HepG2 (cell line): Measurements from ENCODE around the gene NFATC3. TPM values are rescaled to one million over a fixed set of nuclear protein-coding genes. Genes with fewer than 3 reads are reported as not detected.

Experiments
- KDM6A ChIP-seq: IDR thresholded peaks from 2 replicates; pipeline ENCODE4 v1.6.1; 2016; ENCODE audit warnings: low read depth
- NR2F2 ChIP-seq: IDR thresholded peaks from 2 replicates; pipeline ENCODE4 v1.6.1; 2012; ENCODE audit warnings: low read depth, inconsistent platforms, borderline replicate concordance
- NR3C1 ChIP-seq: sonication (generic); formaldehyde crosslinking; IDR thresholded peaks from 2 replicates; pipeline ENCODE4 v1.4.0; 2020; ENCODE audit warnings: missing genetic modification reagents
- PAX8 ChIP-seq: sonication (generic); formaldehyde crosslinking; IDR thresholded peaks from 2 replicates; pipeline ENCODE4 v1.8.0; 2022; ENCODE audit warnings: mild to moderate bottlenecking, missing genetic modification reagents, borderline replicate concordance
- PLRG1 ChIP-seq: fragments of 450-650 bp; conservative IDR thresholded peaks from 2 replicates; pipeline ENCODE4 v1.6.1; 2016
- RARG ChIP-seq: sonication (generic); formaldehyde crosslinking; IDR thresholded peaks from 2 replicates; pipeline ENCODE4 v1.4.0; 2020; ENCODE audit warnings: low read depth, mild to moderate bottlenecking, missing genetic modification reagents
- TBX2 ChIP-seq: sonication (generic); formaldehyde crosslinking; IDR thresholded peaks from 2 replicates; pipeline ENCODE4 v1.5.0; 2020; ENCODE audit warnings: missing genetic modification reagents, mild to moderate bottlenecking, borderline replicate concordance
- XBP1 ChIP-seq: sonication (generic); formaldehyde crosslinking; IDR thresholded peaks from 2 replicates; pipeline ENCODE4 v1.5.0; 2020; ENCODE audit warnings: missing genetic modification reagents
- ZNF101 ChIP-seq: sonication (generic); formaldehyde crosslinking; IDR thresholded peaks from 2 replicates; pipeline ENCODE4 v1.4.0; 2020; ENCODE audit warnings: mild to moderate bottlenecking, low read depth, missing genetic modification reagents, borderline replicate concordance
- ZNF205 ChIP-seq: IDR thresholded peaks from 2 replicates; pipeline ENCODE4 v1.6.1; 2018; ENCODE audit warnings: missing biosample characterization, missing genetic modification reagents
- ZNF543 ChIP-seq: sonication (generic); formaldehyde crosslinking; IDR thresholded peaks from 2 replicates; pipeline ENCODE4 v1.4.0; 2020; ENCODE audit warnings: mild to moderate bottlenecking, missing genetic modification reagents
- ZNF724P ChIP-seq: sonication (generic); formaldehyde crosslinking; IDR thresholded peaks from 2 replicates; pipeline ENCODE4 v1.8.0; 2022; ENCODE audit warnings: missing genetic modification reagents, borderline replicate concordance
- polyA plus RNA-seq, 8 experiments: library from polyadenylated mRNA; depleted of rRNA in 3 of 8; stranded (reverse) in 7 of 8; unstranded in 1 of 8; fragments of >200 nt; fragmentation: Illumina TruSeq in 4 of 8; extraction: Trizol in 4 of 8; gene quantifications; 2 replicates each; pipeline versions ENCODE4 v1.2.1 to v1.2.3, GENCODE V29; 2011 to 2016; ENCODE audit warnings: low read depth in 4 of 8, missing spikeins in 1 of 8, mixed read lengths in 1 of 8; ENCODE audit not compliant: insufficient read depth in 1 of 8
- total RNA-seq, 5 experiments: library from RNA; depleted of rRNA; stranded (reverse); fragments of >200 nt; fragmentation: Illumina TruSeq; extraction: Trizol; gene quantifications; 2 replicates each; pipeline ENCODE4 v1.2.3, GENCODE V29; 2016; ENCODE audit warnings: low read depth in 1 of 5
- TF ChIP-seq, protein P1 (sequence below): IDR thresholded peaks from 2 replicates; pipeline ENCODE4 v1.6.1; 2016; ENCODE audit warnings: low read depth
- TF ChIP-seq, protein P2 (sequence below): sonication (generic); formaldehyde crosslinking; IDR thresholded peaks from 2 replicates; pipeline ENCODE4 v1.4.0; 2020; ENCODE audit warnings: missing genetic modification reagents, borderline replicate concordance
- TF ChIP-seq, protein P3 (sequence below): sonication (generic); formaldehyde crosslinking; IDR thresholded peaks from 2 replicates; pipeline ENCODE4 v1.8.0; 2022; ENCODE audit warnings: missing genetic modification reagents, low read depth, mild to moderate bottlenecking, borderline replicate concordance
- TF ChIP-seq, protein P4 (sequence below): sonication (generic); formaldehyde crosslinking; IDR thresholded peaks from 2 replicates; pipeline ENCODE4 v1.4.0; 2020; ENCODE audit warnings: missing genetic modification reagents, borderline replicate concordance
- TF ChIP-seq, protein P5 (sequence below): sonication (generic); formaldehyde crosslinking; IDR thresholded peaks from 2 replicates; pipeline ENCODE4 v1.4.0; 2020; ENCODE audit warnings: missing genetic modification reagents
- TF ChIP-seq, protein P6 (sequence below): sonication (generic); formaldehyde crosslinking; conservative IDR thresholded peaks from 2 replicates; pipeline ENCODE4 v1.5.0; 2020; ENCODE audit warnings: missing genetic modification reagents

NFATC3 gene
- total and polyA plus RNA-seq, 2 of the 13 experiments (the other 11 are each of a cell fraction or from before 2014, with no cell fraction given): 52.6 to 62.7 TPM

DNA sequence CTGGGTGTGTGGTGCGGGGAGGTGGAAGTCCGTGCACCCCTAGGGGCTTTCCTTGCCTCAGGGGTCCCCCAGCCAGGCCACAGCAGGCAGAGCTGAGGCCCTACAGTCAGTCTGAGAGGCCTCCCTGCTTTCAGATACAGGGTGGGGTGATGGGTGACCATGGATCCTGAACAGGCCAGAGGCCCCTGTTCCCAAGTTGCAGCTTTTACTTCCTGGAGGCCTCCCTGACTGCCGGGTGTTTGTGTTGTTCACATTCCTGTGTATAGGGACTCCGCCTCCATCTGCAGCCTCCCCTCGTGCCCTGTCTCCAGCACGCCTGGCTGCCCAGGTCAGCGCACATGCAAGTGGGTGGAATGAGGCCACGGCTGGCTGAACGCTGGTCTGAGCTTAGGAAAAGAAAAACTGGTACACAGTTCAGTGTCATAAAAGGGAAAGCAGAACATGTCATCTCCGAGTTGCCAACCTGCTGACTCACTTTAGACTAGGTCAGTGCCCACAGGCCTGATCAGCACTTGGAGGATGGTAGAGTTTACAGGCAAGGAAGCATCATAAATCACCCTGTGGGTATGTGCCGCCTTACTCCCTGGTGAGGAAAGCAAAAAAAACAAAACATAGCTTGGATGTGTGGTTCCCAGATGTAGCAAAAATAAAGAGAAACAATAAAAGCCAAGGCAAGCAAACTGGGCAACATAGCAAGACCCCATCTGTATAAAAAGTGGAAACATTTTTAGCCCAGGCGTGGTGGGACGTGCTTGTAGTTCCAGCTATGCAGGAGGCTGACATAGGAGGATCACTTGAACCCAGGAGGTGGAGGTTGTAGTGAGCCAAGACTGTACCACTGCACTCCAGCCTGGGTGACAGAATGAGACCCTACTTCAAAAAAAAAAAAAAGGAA lies 173.0 kb downstream of the NFATC3 start (continued):
- TF ChIP-seq, protein P1, sequence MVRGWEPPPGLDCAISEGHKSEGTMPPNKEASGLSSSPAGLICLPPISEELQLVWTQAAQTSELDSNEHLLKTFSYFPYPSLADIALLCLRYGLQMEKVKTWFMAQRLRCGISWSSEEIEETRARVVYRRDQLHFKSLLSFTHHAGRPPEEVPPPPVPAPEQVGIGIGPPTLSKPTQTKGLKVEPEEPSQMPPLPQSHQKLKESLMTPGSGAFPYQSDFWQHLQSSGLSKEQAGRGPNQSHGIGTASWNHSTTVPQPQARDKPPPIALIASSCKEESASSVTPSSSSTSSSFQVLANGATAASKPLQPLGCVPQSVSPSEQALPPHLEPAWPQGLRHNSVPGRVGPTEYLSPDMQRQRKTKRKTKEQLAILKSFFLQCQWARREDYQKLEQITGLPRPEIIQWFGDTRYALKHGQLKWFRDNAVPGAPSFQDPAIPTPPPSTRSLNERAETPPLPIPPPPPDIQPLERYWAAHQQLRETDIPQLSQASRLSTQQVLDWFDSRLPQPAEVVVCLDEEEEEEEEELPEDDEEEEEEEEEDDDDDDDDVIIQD (CRISPR knock-in tag): peak; percentile 80; the same call in 1 of the 2 replicates
- TF ChIP-seq, protein P2, sequence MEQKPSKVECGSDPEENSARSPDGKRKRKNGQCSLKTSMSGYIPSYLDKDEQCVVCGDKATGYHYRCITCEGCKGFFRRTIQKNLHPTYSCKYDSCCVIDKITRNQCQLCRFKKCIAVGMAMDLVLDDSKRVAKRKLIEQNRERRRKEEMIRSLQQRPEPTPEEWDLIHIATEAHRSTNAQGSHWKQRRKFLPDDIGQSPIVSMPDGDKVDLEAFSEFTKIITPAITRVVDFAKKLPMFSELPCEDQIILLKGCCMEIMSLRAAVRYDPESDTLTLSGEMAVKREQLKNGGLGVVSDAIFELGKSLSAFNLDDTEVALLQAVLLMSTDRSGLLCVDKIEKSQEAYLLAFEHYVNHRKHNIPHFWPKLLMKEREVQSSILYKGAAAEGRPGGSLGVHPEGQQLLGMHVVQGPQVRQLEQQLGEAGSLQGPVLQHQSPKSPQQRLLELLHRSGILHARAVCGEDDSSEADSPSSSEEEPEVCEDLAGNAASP (CRISPR knock-in tag): peak; percentile 89; the same call in 1 of the 2 replicates
- TF ChIP-seq ZNF205 (CRISPR knock-in tag) (peak; percentile 78; the same call in 1 of the 2 replicates), PAX8 (CRISPR knock-in tag) (no peak), NR2F2 (no peak), XBP1 (CRISPR knock-in tag) (0 out of 2 replicates have a peak, but pooled peaks have one; percentile 22), NR3C1 (CRISPR knock-in tag) (no peak), ZNF543 (0 out of 2 replicates have a peak, but pooled peaks have one; percentile 52), RARG (CRISPR knock-in tag) (no peak), ZNF101 (CRISPR knock-in tag) (no peak), KDM6A (CRISPR knock-in tag) (peak; percentile 75), PLRG1 (no peak), TBX2 (CRISPR knock-in tag) (peak; percentile 95; the same call in 1 of the 2 replicates), ZNF724P (CRISPR knock-in tag) (no peak)
- TF ChIP-seq, protein P3, sequence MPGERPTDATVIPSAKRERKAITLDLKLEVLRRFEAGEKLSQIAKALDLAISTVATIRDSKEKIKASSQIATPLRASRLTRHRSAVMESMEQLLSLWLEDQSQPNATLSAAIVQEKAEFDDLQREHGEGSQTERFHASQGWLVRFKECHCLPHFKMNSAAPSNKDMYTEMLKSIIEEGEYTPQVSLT (CRISPR knock-in tag): peak; percentile 42; the same call in 1 of the 2 replicates
- TF ChIP-seq, protein P4, sequence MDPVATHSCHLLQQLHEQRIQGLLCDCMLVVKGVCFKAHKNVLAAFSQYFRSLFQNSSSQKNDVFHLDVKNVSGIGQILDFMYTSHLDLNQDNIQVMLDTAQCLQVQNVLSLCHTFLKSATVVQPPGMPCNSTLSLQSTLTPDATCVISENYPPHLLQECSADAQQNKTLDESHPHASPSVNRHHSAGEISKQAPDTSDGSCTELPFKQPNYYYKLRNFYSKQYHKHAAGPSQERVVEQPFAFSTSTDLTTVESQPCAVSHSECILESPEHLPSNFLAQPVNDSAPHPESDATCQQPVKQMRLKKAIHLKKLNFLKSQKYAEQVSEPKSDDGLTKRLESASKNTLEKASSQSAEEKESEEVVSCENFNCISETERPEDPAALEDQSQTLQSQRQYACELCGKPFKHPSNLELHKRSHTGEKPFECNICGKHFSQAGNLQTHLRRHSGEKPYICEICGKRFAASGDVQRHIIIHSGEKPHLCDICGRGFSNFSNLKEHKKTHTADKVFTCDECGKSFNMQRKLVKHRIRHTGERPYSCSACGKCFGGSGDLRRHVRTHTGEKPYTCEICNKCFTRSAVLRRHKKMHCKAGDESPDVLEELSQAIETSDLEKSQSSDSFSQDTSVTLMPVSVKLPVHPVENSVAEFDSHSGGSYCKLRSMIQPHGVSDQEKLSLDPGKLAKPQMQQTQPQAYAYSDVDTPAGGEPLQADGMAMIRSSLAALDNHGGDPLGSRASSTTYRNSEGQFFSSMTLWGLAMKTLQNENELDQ (CRISPR knock-in tag): no peak
- TF ChIP-seq, protein P5, sequence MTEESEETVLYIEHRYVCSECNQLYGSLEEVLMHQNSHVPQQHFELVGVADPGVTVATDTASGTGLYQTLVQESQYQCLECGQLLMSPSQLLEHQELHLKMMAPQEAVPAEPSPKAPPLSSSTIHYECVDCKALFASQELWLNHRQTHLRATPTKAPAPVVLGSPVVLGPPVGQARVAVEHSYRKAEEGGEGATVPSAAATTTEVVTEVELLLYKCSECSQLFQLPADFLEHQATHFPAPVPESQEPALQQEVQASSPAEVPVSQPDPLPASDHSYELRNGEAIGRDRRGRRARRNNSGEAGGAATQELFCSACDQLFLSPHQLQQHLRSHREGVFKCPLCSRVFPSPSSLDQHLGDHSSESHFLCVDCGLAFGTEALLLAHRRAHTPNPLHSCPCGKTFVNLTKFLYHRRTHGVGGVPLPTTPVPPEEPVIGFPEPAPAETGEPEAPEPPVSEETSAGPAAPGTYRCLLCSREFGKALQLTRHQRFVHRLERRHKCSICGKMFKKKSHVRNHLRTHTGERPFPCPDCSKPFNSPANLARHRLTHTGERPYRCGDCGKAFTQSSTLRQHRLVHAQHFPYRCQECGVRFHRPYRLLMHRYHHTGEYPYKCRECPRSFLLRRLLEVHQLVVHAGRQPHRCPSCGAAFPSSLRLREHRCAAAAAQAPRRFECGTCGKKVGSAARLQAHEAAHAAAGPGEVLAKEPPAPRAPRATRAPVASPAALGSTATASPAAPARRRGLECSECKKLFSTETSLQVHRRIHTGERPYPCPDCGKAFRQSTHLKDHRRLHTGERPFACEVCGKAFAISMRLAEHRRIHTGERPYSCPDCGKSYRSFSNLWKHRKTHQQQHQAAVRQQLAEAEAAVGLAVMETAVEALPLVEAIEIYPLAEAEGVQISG (CRISPR knock-in tag): peak; percentile 74; the same call in 1 of the 2 replicates
- TF ChIP-seq, protein P6, sequence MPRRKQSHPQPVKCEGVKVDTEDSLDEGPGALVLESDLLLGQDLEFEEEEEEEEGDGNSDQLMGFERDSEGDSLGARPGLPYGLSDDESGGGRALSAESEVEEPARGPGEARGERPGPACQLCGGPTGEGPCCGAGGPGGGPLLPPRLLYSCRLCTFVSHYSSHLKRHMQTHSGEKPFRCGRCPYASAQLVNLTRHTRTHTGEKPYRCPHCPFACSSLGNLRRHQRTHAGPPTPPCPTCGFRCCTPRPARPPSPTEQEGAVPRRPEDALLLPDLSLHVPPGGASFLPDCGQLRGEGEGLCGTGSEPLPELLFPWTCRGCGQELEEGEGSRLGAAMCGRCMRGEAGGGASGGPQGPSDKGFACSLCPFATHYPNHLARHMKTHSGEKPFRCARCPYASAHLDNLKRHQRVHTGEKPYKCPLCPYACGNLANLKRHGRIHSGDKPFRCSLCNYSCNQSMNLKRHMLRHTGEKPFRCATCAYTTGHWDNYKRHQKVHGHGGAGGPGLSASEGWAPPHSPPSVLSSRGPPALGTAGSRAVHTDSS: 0 out of 2 replicates have a peak, but pooled peaks have one; percentile 73
